ENCODE data around the gene CHL1. TPM values are rescaled to one million over a fixed set of nuclear protein-coding genes. Genes with fewer than 3 reads are reported as not detected.

Gene CHL1
- total and polyA plus RNA-seq, 2 experiments from 2014 or later = 1.4 to 1.9 TPM

GRCh38 chr3:350871-351371, 154.4 kb downstream of the CHL1 start (continued):
- TF ChIP-seq, protein P1, sequence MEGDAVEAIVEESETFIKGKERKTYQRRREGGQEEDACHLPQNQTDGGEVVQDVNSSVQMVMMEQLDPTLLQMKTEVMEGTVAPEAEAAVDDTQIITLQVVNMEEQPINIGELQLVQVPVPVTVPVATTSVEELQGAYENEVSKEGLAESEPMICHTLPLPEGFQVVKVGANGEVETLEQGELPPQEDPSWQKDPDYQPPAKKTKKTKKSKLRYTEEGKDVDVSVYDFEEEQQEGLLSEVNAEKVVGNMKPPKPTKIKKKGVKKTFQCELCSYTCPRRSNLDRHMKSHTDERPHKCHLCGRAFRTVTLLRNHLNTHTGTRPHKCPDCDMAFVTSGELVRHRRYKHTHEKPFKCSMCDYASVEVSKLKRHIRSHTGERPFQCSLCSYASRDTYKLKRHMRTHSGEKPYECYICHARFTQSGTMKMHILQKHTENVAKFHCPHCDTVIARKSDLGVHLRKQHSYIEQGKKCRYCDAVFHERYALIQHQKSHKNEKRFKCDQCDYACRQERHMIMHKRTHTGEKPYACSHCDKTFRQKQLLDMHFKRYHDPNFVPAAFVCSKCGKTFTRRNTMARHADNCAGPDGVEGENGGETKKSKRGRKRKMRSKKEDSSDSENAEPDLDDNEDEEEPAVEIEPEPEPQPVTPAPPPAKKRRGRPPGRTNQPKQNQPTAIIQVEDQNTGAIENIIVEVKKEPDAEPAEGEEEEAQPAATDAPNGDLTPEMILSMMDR (conservative IDR thresholded peaks at IDR 0.05; ENCODE audit: low read depth in 2 of 2) = no peak
- TF ChIP-seq POLR2AphosphoS5 (IDR thresholded peaks at IDR 0.05; ENCODE audit: low read depth) (no peak), EZH2 (IDR thresholded peaks at IDR 0.05; ENCODE audit: low read depth, unreplicated experiment) (no peak)

GRCh38 chr3:352599-352998, 156.0 kb downstream of the CHL1 start:
- peaks cover 82% of the 10 kb centered on the region for H3K9me3 Mint-ChIP-seq
- ATAC-seq = no peak
- TF ChIP-seq ETS1 (IDR thresholded peaks at IDR 0.05) = no peak
- TF ChIP-seq POLR2AphosphoS5 (IDR thresholded peaks at IDR 0.05; ENCODE audit: low read depth) = no peak
- TF ChIP-seq EZH2 (IDR thresholded peaks at IDR 0.05; ENCODE audit: low read depth, unreplicated experiment) = no peak
- TF ChIP-seq, protein P2, sequence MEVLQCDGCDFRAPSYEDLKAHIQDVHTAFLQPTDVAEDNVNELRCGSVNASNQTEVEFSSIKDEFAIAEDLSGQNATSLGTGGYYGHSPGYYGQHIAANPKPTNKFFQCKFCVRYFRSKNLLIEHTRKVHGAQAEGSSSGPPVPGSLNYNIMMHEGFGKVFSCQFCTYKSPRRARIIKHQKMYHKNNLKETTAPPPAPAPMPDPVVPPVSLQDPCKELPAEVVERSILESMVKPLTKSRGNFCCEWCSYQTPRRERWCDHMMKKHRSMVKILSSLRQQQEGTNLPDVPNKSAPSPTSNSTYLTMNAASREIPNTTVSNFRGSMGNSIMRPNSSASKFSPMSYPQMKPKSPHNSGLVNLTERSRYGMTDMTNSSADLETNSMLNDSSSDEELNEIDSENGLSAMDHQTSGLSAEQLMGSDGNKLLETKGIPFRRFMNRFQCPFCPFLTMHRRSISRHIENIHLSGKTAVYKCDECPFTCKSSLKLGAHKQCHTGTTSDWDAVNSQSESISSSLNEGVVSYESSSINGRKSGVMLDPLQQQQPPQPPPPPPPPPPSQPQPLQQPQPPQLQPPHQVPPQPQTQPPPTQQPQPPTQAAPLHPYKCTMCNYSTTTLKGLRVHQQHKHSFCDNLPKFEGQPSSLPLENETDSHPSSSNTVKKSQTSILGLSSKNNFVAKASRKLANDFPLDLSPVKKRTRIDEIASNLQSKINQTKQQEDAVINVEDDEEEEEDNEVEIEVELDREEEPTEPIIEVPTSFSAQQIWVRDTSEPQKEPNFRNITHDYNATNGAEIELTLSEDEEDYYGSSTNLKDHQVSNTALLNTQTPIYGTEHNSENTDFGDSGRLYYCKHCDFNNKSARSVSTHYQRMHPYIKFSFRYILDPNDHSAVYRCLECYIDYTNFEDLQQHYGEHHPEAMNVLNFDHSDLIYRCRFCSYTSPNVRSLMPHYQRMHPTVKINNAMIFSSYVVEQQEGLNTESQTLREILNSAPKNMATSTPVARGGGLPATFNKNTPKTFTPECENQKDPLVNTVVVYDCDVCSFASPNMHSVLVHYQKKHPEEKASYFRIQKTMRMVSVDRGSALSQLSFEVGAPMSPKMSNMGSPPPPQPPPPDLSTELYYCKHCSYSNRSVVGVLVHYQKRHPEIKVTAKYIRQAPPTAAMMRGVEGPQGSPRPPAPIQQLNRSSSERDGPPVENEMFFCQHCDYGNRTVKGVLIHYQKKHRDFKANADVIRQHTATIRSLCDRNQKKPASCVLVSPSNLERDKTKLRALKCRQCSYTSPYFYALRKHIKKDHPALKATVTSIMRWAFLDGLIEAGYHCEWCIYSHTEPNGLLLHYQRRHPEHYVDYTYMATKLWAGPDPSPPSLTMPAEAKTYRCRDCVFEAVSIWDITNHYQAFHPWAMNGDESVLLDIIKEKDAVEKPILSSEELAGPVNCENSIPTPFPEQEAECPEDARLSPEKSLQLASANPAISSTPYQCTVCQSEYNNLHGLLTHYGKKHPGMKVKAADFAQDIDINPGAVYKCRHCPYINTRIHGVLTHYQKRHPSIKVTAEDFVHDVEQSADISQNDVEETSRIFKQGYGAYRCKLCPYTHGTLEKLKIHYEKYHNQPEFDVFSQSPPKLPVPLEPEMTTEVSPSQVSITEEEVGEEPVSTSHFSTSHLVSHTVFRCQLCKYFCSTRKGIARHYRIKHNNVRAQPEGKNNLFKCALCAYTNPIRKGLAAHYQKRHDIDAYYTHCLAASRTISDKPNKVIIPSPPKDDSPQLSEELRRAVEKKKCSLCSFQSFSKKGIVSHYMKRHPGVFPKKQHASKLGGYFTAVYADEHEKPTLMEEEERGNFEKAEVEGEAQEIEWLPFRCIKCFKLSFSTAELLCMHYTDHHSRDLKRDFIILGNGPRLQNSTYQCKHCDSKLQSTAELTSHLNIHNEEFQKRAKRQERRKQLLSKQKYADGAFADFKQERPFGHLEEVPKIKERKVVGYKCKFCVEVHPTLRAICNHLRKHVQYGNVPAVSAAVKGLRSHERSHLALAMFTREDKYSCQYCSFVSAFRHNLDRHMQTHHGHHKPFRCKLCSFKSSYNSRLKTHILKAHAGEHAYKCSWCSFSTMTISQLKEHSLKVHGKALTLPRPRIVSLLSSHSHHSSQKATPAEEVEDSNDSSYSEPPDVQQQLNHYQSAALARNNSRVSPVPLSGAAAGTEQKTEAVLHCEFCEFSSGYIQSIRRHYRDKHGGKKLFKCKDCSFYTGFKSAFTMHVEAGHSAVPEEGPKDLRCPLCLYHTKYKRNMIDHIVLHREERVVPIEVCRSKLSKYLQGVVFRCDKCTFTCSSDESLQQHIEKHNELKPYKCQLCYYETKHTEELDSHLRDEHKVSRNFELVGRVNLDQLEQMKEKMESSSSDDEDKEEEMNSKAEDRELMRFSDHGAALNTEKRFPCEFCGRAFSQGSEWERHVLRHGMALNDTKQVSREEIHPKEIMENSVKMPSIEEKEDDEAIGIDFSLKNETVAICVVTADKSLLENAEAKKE (CRISPR knock-in tag; IDR thresholded peaks at IDR 0.05) = no peak
- TF ChIP-seq ZNF331 (CRISPR knock-in tag; IDR thresholded peaks at IDR 0.05; ENCODE audit: low read depth) = no peak
- TF ChIP-seq, protein P1 (conservative IDR thresholded peaks at IDR 0.05; ENCODE audit: low read depth in 2 of 2) = no peak
- no peak for TF ChIP-seq CREB1 (CRISPR knock-in tag; IDR thresholded peaks at IDR 0.05; ENCODE audit: low read depth)
- no peak for TF ChIP-seq STAT1 (IDR thresholded peaks at IDR 0.05; ENCODE audit: unreplicated experiment)
- TF ChIP-seq NANOG (IDR thresholded peaks at IDR 0.05; ENCODE audit: borderline replicate concordance) = no peak

More at GRCh38 chr3:352599-352998, 156.0 kb downstream of the CHL1 start:
- Mint-ChIP-seq H3K4me1 (no peaks in the 10 kb centered on the region), H3K4me3 (no peak overlapping the region), H3K27ac (no peak overlapping the region), H3K27me3 (ENCODE audit: insufficient read depth, low read depth, poor library complexity) (no peaks in the 10 kb centered on the region), H3K36me3 (ENCODE audit: low read depth) (peaks cover 29% of the 10 kb centered on the region)
- H3K9me2 ChIP-seq (ENCODE audit: insufficient read depth) = no peaks in the 10 kb centered on the region
- H3K4me3 ChIP-seq = no peak overlapping the region
- no peaks in the 10 kb centered on the region for H3K79me2 ChIP-seq (replicated peaks; ENCODE audit: insufficient read depth)
- no peaks in the 10 kb centered on the region; the same call in 1 of the 2 replicates for H3K4me1 ChIP-seq (ENCODE audit: insufficient read depth)
- no peak overlapping the region for H3K27ac ChIP-seq (ENCODE audit: low read depth)
- H4K20me1 ChIP-seq (replicated peaks; ENCODE audit: insufficient read depth) = no peaks in the 10 kb centered on the region
- H3K4me2 ChIP-seq = no peak overlapping the region
- DNase-seq (ENCODE audit: low spot score) = no peak
- no peaks in the 10 kb centered on the region for H3K36me3 ChIP-seq (ENCODE audit: insufficient read depth)
- H3K27me3 ChIP-seq (ENCODE audit: insufficient read depth) = no peaks in the 10 kb centered on the region
- no peak overlapping the region for H2AFZ ChIP-seq
- no peaks in the 10 kb centered on the region for H3F3A ChIP-seq (replicated peaks; ENCODE audit: low read depth)
